HG03457 (cell line): ENCODE measurements around the gene ANKMY2.

Source experiments
- ATAC-seq: cut with Tn5 transposase; IDR thresholded peaks from one replicate; pipeline ENCODE4 v1.9.1; 2021; ENCODE audit warnings: moderate number of reproducible peaks; ENCODE audit not compliant: unreplicated experiment

Gene ANKMY2

DNA sequence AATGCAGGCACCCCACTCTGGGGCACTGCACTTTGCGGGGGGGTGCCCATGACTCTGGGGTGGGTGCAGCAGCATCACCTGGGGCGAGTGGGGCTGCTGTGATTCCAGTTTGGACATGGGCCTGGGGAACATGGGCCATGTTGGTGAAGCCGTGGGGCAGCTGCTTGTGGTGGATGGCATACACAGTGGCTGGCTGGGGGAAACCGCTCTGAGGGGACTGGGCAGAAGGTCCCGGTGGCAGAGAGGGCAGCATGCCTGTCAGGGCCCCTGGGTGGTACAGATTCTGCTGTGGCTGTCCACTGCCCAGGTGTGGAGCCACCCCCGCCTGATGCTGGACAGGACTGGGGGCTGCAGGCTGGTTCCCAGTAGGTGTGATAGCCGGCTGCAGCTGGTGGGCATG is 61.7 kb downstream of the ANKMY2 start:
- ATAC-seq: no peak

GRCh38 chr7:16581286-16581685 is 64.3 kb downstream of the ANKMY2 start:
- ATAC-seq: no peak

DNA sequence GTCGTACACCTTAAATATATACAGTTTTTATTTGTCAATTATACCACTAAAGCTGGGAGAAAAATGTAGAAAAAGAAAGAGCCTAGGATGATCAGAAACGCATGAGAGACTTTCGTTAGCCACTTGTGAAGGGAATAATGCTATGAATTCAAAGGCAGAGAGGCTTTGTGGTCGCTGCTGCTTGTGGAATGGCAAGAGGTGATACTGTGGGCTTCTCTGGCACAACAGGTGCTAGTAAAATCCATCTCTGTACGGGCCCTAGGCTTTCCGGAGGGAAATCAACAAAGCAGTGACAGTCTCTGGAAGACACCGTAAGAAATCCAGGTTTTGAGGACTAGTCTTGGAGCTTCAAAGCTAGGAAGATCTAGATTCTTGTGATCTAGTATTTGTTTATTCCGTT is 66.3 kb downstream of the ANKMY2 start:
- ATAC-seq: no peak

DNA sequence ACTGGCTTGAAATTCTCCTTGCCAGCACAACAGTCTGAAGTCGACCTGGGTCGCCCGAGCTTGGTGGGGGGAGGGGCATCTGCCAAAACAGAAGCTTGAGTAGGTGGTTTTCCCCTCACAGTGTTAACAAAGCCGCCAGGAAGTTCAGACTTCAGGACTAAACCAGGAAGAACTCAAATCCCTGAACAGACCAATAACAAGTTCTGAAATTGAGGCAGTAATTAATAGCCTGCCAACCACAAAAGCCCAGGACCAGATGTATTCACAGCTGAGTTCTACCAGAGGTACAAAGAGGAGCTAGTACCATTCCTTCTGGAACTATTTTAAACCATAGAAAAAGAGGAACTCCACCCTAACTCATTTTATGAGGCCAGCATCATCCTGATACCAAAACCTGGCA is 73.6 kb downstream of the ANKMY2 start:
- ATAC-seq: no peak

GRCh38 chr7:16564909-16565426 is 80.6 kb downstream of the ANKMY2 start:
- ATAC-seq: no peak

DNA sequence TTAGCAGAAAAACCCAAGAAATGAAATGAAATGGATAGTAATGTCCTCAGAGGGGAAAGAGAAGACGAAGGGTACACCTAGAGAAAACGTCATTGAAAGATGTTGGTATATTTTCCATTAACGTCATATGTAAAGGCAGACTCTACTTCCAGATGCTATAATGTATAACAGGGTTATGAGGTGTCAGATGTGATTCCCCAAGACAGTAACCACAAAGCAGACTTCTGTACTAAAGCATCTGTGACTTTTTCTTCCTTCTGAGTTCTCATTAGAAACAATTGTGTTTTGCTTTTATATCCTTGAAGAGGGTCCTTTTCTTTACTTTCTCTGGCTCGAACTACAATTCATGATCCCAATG is 81.6 kb downstream of the ANKMY2 start:
- ATAC-seq: peak; percentile 50

DNA sequence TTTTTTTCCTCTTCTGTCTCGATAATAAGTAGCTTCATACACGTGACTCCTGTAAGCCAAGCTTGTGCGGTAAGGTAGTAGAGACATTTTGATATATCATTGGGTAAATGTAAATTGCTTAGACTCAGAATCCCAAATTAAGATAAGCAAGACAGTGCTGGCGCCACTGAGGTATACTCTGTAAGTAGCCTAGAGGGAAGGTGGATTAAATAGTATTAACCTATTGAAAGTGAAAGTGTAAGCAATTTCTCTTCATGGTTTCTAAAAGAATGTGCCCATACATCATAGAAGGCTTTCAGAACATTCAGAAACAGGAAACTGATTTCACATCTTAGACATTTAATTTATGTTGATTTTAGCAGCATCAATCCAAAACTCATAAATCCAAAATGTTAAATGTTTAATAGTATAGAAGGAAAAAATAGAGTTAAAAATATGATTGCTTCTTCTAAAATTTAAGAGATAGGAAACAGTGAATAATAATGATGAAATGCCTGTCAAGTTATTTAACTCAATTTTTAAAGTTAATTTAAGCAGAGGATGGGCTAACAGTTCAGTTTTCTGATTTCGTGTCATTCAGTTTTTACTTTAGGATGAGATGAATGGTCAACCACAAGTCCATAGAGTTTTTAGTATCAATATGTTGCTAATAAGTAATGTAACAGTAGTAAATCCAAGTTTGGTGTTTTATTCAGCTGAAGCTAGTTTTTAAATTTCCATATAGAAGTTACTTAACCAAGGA is 82.1 kb downstream of the ANKMY2 start:
- peak; percentile 86 for ATAC-seq

DNA sequence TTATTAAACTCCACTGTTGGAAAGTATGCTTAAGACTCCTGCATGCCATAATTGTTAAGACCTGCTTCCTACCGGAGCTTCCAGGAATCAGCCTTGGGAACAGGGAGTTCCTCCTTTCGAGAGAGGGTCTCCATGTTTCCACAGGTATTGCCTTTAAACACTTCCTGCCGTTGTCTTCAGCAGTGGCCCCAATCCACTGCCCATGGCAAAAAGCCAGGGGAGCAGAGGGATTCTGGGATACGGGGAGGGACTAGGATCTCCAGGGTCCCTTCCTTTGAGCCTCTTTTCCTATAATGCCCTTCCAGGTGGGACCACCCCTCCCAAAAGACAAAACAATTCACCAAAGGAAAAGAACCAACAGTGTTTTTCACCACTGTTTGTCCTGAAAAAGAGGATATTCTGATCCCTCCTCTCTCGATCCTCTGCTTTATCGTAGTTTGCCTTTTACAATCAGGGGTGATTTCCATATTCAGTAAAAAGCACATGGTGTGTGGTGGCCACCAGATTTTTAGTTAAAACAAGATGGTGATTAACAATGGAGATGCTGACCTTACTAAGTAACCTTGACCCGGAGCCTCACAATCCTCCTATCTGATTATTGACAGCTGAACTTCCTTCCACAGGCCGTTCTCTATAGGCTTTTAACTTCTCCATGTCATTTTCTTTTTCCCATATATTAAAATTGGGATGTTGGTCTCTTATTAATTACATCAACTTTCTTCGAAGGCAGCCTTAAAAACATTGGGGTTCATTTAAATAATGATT is 82.9 kb downstream of the ANKMY2 start:
- ATAC-seq: no peak

DNA sequence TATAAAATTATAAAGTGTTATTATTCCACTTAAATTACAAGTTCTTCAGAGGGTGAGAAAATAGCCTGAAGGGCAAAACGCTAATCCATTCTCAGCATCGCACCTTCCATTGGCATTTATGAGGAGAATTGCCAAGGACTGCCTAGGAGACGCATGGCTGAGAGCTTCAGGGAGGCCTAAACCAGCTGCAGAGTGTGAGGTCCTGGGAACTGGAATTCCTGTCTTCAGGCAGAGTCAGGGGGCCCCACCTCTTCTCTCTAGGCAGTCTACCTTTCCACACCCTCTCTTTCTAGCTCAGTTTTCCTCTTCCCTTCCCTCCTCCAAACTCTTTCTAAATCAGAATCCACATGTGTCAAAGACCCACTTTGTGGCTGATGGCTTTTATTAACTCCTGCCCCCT is 83.6 kb downstream of the ANKMY2 start:
- ATAC-seq: no peak

- ATAC-seq: no peak
Measured at GRCh38 chr7:16559497-16560179, 85.9 kb downstream of the ANKMY2 start.

DNA sequence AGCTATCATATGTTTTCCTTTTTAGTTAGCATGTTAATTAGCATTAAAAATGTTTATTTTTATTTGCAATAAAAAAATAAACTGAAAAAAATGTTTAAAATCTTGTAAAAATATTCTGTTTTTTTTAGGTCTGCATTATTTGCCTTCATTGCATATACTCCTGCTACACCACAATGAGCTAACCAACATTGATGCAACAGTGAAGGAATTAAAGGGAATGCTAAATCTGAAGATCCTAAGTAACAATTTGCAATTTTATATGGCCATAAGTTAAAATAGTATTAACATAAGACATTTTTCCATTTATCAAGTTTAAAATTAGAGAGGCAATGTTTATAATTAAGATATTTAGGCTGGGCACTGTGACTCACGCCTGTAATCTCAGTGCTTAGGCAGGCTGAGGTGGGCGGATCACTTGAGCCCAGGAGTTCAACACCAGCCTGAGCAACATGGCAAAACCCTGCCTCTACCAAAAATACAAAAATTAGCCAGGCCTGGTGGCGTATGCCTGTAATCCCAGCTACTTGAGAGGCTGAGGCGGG is 86.7 kb downstream of the ANKMY2 start:
- ATAC-seq: no peak

- ATAC-seq: no peak
Measured at GRCh38 chr7:16556359-16556758, 89.2 kb downstream of the ANKMY2 start.

DNA sequence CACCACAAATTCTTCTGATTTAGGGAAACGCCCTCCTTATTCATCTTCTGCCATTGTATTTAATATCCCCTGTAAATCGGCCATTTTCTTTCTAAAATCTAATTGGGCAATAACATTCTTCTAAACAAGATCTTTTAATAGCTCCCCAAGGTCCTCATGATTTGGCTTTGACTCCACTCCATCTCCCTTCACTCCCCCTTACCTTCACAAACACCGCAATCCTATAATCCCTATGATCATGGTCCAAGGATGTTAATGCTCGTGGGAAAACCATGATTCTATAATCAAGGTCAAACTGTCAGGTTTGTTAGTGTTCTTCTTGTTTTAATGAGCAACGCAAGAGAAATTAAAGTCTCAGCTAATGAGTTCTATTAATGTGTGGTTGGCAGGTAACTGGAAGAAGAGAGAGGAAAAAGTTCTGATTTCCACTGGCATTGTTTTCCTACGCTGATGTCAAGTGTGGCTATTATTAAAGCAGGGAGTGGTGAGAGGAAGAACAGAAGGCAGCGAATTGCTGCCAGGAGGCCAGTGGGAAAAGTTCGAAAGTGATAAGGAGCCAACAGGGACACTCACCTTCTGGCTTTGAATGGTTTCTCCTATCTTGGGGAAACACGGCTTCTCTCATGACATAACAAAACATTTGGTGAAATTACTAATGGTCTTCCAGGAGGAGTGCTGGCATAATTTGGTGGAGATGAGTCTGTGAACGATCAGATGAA is 90.9 kb downstream of the ANKMY2 start:
- ATAC-seq: no peak

- ATAC-seq: no peak
Measured at GRCh38 chr7:16550671-16551070, 94.9 kb downstream of the ANKMY2 start.
